OCI-LY7 (cell line): ENCODE results near the gene TNNI3K. TPM values are rescaled to one million over a fixed set of nuclear protein-coding genes. Genes with fewer than 3 reads are reported as not detected.

Experiments
- BruUV-seq: library from RNA; stranded (reverse); fragments of 400-500 nt; replicated peaks from 2 replicates; lab custom pipeline; 2021; lab: Mats Ljungman, UMichigan
- CTCF ChIA-PET: fragments of 300-600 bp; sonication (Branson Sonifier 250); formaldehyde crosslinking; loops from one replicate; lab custom pipeline; 2022; ENCODE audit warnings: antibody characterized with exemption; ENCODE audit not compliant: unreplicated experiment; lab: Charles Lee
- POLR2A ChIA-PET: fragments of 300-600 bp; sonication (Branson Sonifier 250); formaldehyde crosslinking; loops from one replicate; lab custom pipeline; 2022; ENCODE audit warnings: antibody characterized with exemption; lab: Charles Lee
- DNase-seq: peaks from one replicate; pipeline ENCODE4 v3.0.0-alpha.2; 2015; ENCODE audit warnings: low spot score
- H2AFZ ChIP-seq: fragments of 200-600 bp; sonication (generic), shearing (Covaris generic); 2 replicates; pipeline ENCODE4 v1.6.1; 2014; ENCODE audit warnings: mild to moderate bottlenecking, antibody characterized with exemption, low read length, moderate library complexity
- H3K27ac ChIP-seq: fragments of 200-600 bp; sonication (generic); 2 replicates; pipeline ENCODE4 v1.5.1; 2014; ENCODE audit warnings: mixed run types, low read depth, mild to moderate bottlenecking, moderate library complexity, low read length, inconsistent platforms; ENCODE audit not compliant: poor library complexity, severe bottlenecking
- H3K36me3 ChIP-seq: fragments of 200-600 bp; sonication (generic); 2 replicates; pipeline ENCODE4 v1.6.1; 2014; ENCODE audit warnings: mild to moderate bottlenecking, antibody characterized with exemption, low read length, moderate library complexity, mixed read lengths; ENCODE audit not compliant: insufficient read depth
- H3K4me1 ChIP-seq: fragments of 200-600 bp; sonication (generic); 2 replicates; pipeline ENCODE4 v1.5.1; 2014; ENCODE audit warnings: mild to moderate bottlenecking, low read length; ENCODE audit not compliant: insufficient read depth, poor library complexity, severe bottlenecking
- H3K4me2 ChIP-seq: fragments of 200-600 bp; sonication (generic); 2 replicates; pipeline ENCODE4 v1.6.1; 2014; ENCODE audit warnings: mild to moderate bottlenecking, low read length
- H3K4me3 ChIP-seq: fragments of 200-600 bp; sonication (generic); 2 replicates; pipeline ENCODE4 v1.5.1; 2014; ENCODE audit warnings: mild to moderate bottlenecking, low read depth, low read length; ENCODE audit not compliant: poor library complexity, severe bottlenecking
- H3K79me2 ChIP-seq: fragments of 200-600 bp; sonication (generic); 2 replicates; pipeline ENCODE4 v1.6.1; 2016; ENCODE audit warnings: low read depth, mild to moderate bottlenecking, low read length, moderate library complexity, mixed read lengths; ENCODE audit not compliant: insufficient read depth
- H3K9me2 ChIP-seq: fragments of 200-600 bp; sonication (generic); 2 replicates; pipeline ENCODE4 v1.6.1; 2016; ENCODE audit warnings: mild to moderate bottlenecking, low read length, mixed read lengths; ENCODE audit not compliant: insufficient read depth
- H3K9me3 ChIP-seq: fragments of 200-600 bp; sonication (generic); 2 replicates; pipeline ENCODE4 v1.6.1; 2014; ENCODE audit warnings: mild to moderate bottlenecking, mixed run types, low read length, mixed read lengths
- H4K20me1 ChIP-seq: fragments of 200-600 bp; sonication (generic); 2 replicates; pipeline ENCODE4 v1.6.1; 2014; ENCODE audit warnings: mild to moderate bottlenecking, antibody characterized with exemption, low read length, moderate library complexity, mixed read lengths; ENCODE audit not compliant: insufficient read depth
- EZH2phosphoT487 ChIP-seq: fragments of 200-600 bp; sonication (generic); IDR thresholded peaks from 2 replicates; pipeline ENCODE4 v1.6.1; 2018; ENCODE audit warnings: low read depth, borderline replicate concordance, mild to moderate bottlenecking, mixed run types, antibody characterized with exemption, low read length, moderate library complexity, mixed read lengths
- intact Hi-C: fragments of 100-400 bp; cut with micrococcal nuclease; formaldehyde crosslinking; loops from one replicate; pipeline ENCODE4 v1.10.0; 2022; ENCODE audit not compliant: unreplicated experiment
- total RNA-seq, 2 experiments: library from RNA; depleted of rRNA in 1 of 2; stranded (reverse); fragments of >200 nt in 1 of 2; shearing (Covaris generic) in 1 of 2; gene quantifications; 2 replicates each; pipeline ENCODE4 v1.2.3, GENCODE V29; 2014 to 2022
- TF ChIP-seq, protein P1 (sequence below): fragments of 200-600 bp; sonication (generic); conservative IDR thresholded peaks from 2 replicates; pipeline ENCODE4 v1.5.1; 2014; ENCODE audit warnings: mild to moderate bottlenecking, antibody characterized with exemption, low read length, moderate library complexity, mixed read lengths

TNNI3K gene
- total RNA-seq, 2 experiments from 2014 or later, result not detected

DNA sequence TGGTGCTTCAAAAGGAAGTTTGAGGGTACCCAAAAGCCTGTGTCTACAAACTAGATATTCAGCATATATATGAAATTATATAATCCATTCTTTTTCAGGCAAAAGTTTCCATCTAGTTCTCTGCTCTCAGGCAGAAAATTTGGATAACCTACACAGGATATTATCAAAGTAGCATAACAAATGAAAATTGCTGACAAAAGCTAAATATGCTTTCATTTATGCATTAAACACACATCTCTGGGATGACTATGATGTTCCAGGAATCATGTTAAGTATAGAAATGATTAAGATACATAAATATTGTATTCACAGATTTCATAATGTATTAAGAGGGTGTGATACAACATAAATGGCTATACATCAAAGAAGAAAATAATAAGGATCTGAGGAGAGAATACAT, 184.4 kb downstream of the TNNI3K start:
- H3K4me3 ChIP-seq, result no peak overlapping the region
- CTCF ChIA-PET, result no interaction called here

DNA sequence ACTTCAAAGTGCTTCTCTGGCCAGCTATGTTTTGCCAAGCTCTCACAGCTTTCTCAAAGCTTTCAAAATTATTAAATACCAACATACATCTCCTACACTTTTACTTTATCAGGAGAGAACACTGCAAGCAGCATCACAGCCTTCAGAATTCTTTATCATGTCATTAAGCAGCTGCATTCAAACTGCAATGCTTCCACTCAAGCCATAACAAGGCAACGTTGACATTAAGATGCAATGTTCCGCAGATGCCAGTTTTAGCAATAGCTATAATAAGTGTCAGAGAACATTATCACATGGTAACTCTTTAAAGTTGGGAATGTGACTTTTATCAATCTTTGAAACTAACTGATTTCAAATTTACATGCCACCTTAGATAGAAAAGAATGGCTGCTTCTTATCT, 185.3 kb downstream of the TNNI3K start:
- Histone ChIP-seq H3K9me3 (no peaks in the 10 kb centered on the region), H3K4me1 (no peaks in the 10 kb centered on the region), H3K36me3 (no peaks in the 10 kb centered on the region), H4K20me1 (no peaks in the 10 kb centered on the region), H3K4me2 (no peak overlapping the region), H3K9me2 (no peaks in the 10 kb centered on the region), H2AFZ (no peak overlapping the region), H3K4me3 (no peak overlapping the region), H3K79me2 (no peaks in the 10 kb centered on the region), H3K27ac (no peak overlapping the region)
- TF ChIP-seq EZH2phosphoT487, result no peak
- TF ChIP-seq, protein P1, sequence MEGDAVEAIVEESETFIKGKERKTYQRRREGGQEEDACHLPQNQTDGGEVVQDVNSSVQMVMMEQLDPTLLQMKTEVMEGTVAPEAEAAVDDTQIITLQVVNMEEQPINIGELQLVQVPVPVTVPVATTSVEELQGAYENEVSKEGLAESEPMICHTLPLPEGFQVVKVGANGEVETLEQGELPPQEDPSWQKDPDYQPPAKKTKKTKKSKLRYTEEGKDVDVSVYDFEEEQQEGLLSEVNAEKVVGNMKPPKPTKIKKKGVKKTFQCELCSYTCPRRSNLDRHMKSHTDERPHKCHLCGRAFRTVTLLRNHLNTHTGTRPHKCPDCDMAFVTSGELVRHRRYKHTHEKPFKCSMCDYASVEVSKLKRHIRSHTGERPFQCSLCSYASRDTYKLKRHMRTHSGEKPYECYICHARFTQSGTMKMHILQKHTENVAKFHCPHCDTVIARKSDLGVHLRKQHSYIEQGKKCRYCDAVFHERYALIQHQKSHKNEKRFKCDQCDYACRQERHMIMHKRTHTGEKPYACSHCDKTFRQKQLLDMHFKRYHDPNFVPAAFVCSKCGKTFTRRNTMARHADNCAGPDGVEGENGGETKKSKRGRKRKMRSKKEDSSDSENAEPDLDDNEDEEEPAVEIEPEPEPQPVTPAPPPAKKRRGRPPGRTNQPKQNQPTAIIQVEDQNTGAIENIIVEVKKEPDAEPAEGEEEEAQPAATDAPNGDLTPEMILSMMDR, result no peak
- no TSS peak for BruUV-seq
- intact Hi-C loops, result no loop called here
- POLR2A ChIA-PET, result no interaction called here
- DNase-seq, result no peak
- CTCF ChIA-PET, result no interaction called here

More for the DNA sequence above, 184.4 kb downstream of the TNNI3K start:
- H4K20me1 ChIP-seq, result no peaks in the 10 kb centered on the region
- no peaks in the 10 kb centered on the region for H3K36me3 ChIP-seq
- POLR2A ChIA-PET, result no interaction called here
- no peak overlapping the region for H3K4me2 ChIP-seq
- TF ChIP-seq EZH2phosphoT487, result no peak
- TF ChIP-seq, protein P1, result no peak
- DNase-seq, result no peak
- no peaks in the 10 kb centered on the region for H3K79me2 ChIP-seq
- no peaks in the 10 kb centered on the region for H3K9me2 ChIP-seq
- no peak overlapping the region for H2AFZ ChIP-seq
- no peaks in the 10 kb centered on the region for H3K9me3 ChIP-seq
- no peaks in the 10 kb centered on the region for H3K4me1 ChIP-seq
- no TSS peak for BruUV-seq
- intact Hi-C loops, result no loop called here
- no peak overlapping the region for H3K27ac ChIP-seq

DNA sequence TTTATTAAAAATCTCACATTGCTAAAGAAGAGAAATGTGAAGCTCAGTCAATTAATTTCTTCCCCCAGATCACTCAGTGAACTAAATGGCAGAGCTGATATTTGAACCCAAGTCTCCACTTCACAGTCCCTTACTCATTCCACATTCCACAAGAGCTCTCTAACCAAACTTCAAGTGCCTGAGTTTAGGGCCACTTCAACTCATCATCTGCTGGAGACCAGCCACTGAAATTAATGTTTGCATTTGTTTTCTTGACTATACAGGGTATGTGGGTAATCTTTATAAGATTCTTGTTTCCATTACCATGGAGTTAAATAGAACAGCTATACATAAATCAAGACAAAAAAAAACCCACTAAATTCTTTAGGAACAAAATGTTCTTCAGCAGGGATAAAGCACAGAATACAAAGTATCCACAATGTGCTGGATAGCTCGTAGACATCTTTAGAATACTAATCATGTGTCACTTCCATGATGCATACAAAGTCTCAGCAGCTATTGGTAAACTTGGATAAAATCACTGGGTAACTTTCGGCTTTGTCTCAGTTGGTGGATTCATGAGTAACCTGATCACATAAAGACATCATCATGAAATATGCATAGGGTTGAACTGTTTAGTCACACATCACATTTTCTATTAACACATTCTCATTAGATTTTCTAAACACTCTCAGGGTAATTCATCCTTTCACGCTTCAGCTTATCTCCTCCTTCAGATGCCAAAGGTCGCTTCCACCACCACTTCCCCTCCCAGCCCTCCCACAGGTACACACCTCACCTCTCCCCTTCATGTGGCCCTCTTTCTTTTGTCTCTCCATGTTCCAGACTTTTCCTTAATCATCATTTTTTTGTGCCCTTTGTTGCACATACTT, 187.5 kb downstream of the TNNI3K start:
- no TSS peak for BruUV-seq
- no peak overlapping the region for H3K4me3 ChIP-seq
- intact Hi-C loops, result no loop called here
- no peaks in the 10 kb centered on the region for H3K79me2 ChIP-seq
- no peaks in the 10 kb centered on the region for H3K4me1 ChIP-seq
- TF ChIP-seq, protein P1, result no peak
- no peak for TF ChIP-seq EZH2phosphoT487
- H3K9me3 ChIP-seq, result no peaks in the 10 kb centered on the region
- no peak for DNase-seq
- no peak overlapping the region for H3K27ac ChIP-seq
- H4K20me1 ChIP-seq, result no peaks in the 10 kb centered on the region
- H3K4me2 ChIP-seq, result no peak overlapping the region
- H3K9me2 ChIP-seq, result no peaks in the 10 kb centered on the region
- no peaks in the 10 kb centered on the region for H3K36me3 ChIP-seq
- H2AFZ ChIP-seq, result no peak overlapping the region
- POLR2A ChIA-PET, result interaction anchor here (0.8 kb wide), 1 partner anchor 13 kb away, joined by 3 read pairs; no protein-coding TSS in a partner anchor
- CTCF ChIA-PET, result no interaction called here
